A673 (cell line): ENCODE data around the gene CARD11. TPM values are rescaled to one million over a fixed set of nuclear protein-coding genes. Genes with fewer than 3 reads are reported as not detected.

ENCODE experiments used
- BruUV-seq: library from RNA; stranded (reverse); fragments of 400-500 nt; replicated peaks from 2 replicates; lab custom pipeline; 2021; lab: Mats Ljungman, UMichigan
- CTCF ChIA-PET: fragments of 300-600 bp; sonication (Branson Sonifier 250); formaldehyde crosslinking; loops from one replicate; lab custom pipeline; 2022; ENCODE audit warnings: antibody characterized with exemption; lab: Charles Lee
- POLR2A ChIA-PET: fragments of 300-600 bp; sonication (Branson Sonifier 250); formaldehyde crosslinking; loops from one replicate; lab custom pipeline; 2022; ENCODE audit warnings: antibody characterized with exemption; ENCODE audit not compliant: low non-redundant PET; lab: Charles Lee
- DNase-seq: peaks from one replicate; pipeline ENCODE4 v3.0.0-alpha.2; 2015; ENCODE audit warnings: low spot score
- H3K27ac ChIP-seq: fragments of 200-600 bp; sonication (generic); 2 replicates; pipeline ENCODE4 v1.5.1; 2016; ENCODE audit warnings: mixed run types, low read depth, mild to moderate bottlenecking, mixed read lengths, antibody characterized with exemption, low read length; ENCODE audit not compliant: poor library complexity, severe bottlenecking
- H3K27me3 ChIP-seq: fragments of 200-600 bp; sonication (generic); replicated peaks from 2 replicates; pipeline ENCODE4 v1.6.1; 2017; ENCODE audit warnings: mixed run types, low read depth, mild to moderate bottlenecking, mixed read lengths, antibody characterized with exemption, low read length; ENCODE audit not compliant: insufficient read depth, poor library complexity
- H3K36me3 ChIP-seq: fragments of 200-600 bp; sonication (generic); 2 replicates; pipeline ENCODE4 v1.6.1; 2016; ENCODE audit warnings: mixed run types, mild to moderate bottlenecking, mixed read lengths, antibody characterized with exemption, low read length; ENCODE audit not compliant: insufficient read depth, poor library complexity, severe bottlenecking
- H3K4me1 ChIP-seq: fragments of 200-600 bp; sonication (generic); 2 replicates; pipeline ENCODE4 v1.6.1; 2017; ENCODE audit warnings: mixed run types, mild to moderate bottlenecking, mixed read lengths, antibody characterized with exemption, low read length; ENCODE audit not compliant: insufficient read depth, poor library complexity, severe bottlenecking
- H3K4me3 ChIP-seq: fragments of 200-600 bp; sonication (generic); 2 replicates; pipeline ENCODE4 v1.5.1; 2016; ENCODE audit warnings: low read depth, mixed run types, mild to moderate bottlenecking, mixed read lengths, low read length; ENCODE audit not compliant: poor library complexity, severe bottlenecking
- H3K9me3 ChIP-seq: fragments of 200-600 bp; sonication (generic); 2 replicates; pipeline ENCODE4 v1.6.1; 2016; ENCODE audit warnings: mixed run types, low read depth, mild to moderate bottlenecking, mixed read lengths, antibody characterized with exemption, low read length; ENCODE audit not compliant: poor library complexity, severe bottlenecking
- EZH2 ChIP-seq: fragments of 200-600 bp; sonication (generic); IDR thresholded peaks from 2 replicates; pipeline ENCODE4 v1.6.1; 2017; ENCODE audit warnings: borderline replicate concordance, low read depth, mild to moderate bottlenecking, mixed read lengths, antibody characterized with exemption, low read length; ENCODE audit not compliant: poor library complexity, severe bottlenecking
- intact Hi-C: fragments of 100-400 bp; cut with micrococcal nuclease; formaldehyde crosslinking; loops from one replicate; pipeline ENCODE4 v1.10.0; 2022; ENCODE audit not compliant: unreplicated experiment
- total RNA-seq: library from RNA; stranded (reverse); gene quantifications from 2 replicates; pipeline ENCODE4 v1.2.3, GENCODE V29; 2021
- TF ChIP-seq, protein P1 (sequence below): fragments of 300-800, 200-600 bp; sonication (generic); conservative IDR thresholded peaks from 2 replicates; pipeline ENCODE4 v1.5.1; 2017; ENCODE audit warnings: low read depth, mild to moderate bottlenecking, antibody characterized with exemption, low read length, moderate library complexity, mixed read lengths

Gene CARD11
- total RNA-seq, 1 experiment from 2014 or later, result 1.8 TPM

GRCh38 chr7:2930310-2931033 is 113.2 kb downstream of the CARD11 start:
- DNase-seq, result no peak
- Histone ChIP-seq H3K27ac (no peak overlapping the region), H3K9me3 (no peaks in the 10 kb centered on the region), H3K27me3 (peaks cover 18% of the 10 kb centered on the region), H3K36me3 (no peaks in the 10 kb centered on the region), H3K4me1 (no peaks in the 10 kb centered on the region), H3K4me3 (no peak overlapping the region)
- no TSS peak for BruUV-seq
- TF ChIP-seq, protein P1, sequence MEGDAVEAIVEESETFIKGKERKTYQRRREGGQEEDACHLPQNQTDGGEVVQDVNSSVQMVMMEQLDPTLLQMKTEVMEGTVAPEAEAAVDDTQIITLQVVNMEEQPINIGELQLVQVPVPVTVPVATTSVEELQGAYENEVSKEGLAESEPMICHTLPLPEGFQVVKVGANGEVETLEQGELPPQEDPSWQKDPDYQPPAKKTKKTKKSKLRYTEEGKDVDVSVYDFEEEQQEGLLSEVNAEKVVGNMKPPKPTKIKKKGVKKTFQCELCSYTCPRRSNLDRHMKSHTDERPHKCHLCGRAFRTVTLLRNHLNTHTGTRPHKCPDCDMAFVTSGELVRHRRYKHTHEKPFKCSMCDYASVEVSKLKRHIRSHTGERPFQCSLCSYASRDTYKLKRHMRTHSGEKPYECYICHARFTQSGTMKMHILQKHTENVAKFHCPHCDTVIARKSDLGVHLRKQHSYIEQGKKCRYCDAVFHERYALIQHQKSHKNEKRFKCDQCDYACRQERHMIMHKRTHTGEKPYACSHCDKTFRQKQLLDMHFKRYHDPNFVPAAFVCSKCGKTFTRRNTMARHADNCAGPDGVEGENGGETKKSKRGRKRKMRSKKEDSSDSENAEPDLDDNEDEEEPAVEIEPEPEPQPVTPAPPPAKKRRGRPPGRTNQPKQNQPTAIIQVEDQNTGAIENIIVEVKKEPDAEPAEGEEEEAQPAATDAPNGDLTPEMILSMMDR, result no peak
- POLR2A ChIA-PET, result no interaction called here
- intact Hi-C loops, result no loop called here
- CTCF ChIA-PET, result no interaction called here

DNA sequence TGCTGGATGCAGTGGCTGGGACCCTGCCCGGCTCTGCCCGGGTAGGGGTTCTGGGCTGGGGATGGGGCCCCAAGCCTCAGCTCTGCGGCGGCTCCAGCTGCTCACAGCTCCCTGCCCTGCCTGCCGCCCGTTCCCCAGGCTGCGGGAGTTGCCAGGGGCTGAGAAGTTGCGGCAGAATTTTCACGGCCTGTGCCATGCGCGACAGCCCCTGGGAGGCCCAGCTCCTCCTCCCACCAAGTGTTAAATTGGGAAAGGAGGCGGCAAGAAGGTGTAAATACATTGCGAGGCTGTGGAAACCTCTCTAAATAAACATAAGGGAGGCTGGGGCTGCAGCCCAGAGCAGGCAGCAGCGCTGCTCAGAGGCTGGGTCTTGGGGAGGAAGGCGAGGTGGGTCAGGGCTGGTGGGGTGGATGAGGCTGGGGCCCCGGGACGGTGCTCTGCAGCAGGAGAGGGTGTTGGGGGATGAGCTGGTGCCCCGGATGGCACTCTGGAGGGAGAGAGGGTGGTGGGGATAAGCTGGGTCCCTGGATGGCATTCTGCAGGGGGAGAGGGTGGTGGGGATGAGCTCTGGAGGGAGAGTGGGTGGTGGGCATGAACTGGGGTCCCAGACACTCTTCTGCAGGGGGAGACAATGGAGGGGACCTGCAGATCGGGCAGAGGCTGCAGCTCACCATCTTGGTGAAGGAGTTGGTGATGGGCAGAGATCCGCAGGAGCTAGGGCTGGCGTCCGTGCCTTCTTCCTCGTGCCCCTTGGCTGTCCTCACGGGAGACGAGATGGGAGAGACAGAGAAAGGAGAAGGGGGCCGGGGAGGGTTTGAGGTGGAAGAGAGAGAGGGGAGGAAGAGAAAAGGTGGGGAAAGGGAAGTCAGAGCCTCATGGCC is 114.1 kb downstream of the CARD11 start:
- H3K4me1 ChIP-seq, result no peaks in the 10 kb centered on the region
- H3K4me3 ChIP-seq, result no peak overlapping the region
- no peak overlapping the region for H3K27ac ChIP-seq
- TF ChIP-seq EZH2, result no peak
- TF ChIP-seq, protein P1, result no peak
- ChIA-PET CTCF (no interaction called here), POLR2A (no interaction called here)
- BruUV-seq, result no TSS peak
- H3K27me3 ChIP-seq, result peaks cover 18% of the 10 kb centered on the region
- no peaks in the 10 kb centered on the region for H3K9me3 ChIP-seq
- no peak for DNase-seq
- no peaks in the 10 kb centered on the region for H3K36me3 ChIP-seq
- intact Hi-C loops, result no loop called here

GRCh38 chr7:2928613-2929311 is 114.9 kb downstream of the CARD11 start:
- Histone ChIP-seq H3K4me1 (no peaks in the 10 kb centered on the region), H3K36me3 (no peaks in the 10 kb centered on the region), H3K4me3 (no peak overlapping the region), H3K27me3 (peaks cover 18% of the 10 kb centered on the region), H3K27ac (no peak overlapping the region), H3K9me3 (no peaks in the 10 kb centered on the region)
- BruUV-seq, result no TSS peak
- TF ChIP-seq EZH2, result no peak
- TF ChIP-seq, protein P1, result no peak
- intact Hi-C loops, result no loop called here
- POLR2A ChIA-PET, result no interaction called here
- CTCF ChIA-PET, result no interaction called here
- no peak for DNase-seq
